ENCODE results near the gene TIMMDC1. TPM values are rescaled to one million over a fixed set of nuclear protein-coding genes. Genes with fewer than 3 reads are reported as not detected.
A peak's percentile ranks its signal among the peaks of the same experiment; 100 is the strongest.

Gene TIMMDC1
- total and polyA plus RNA-seq, 9 of the 15 experiments (the other 6 are each of a cell fraction or from before 2014, with no cell fraction given): 62.1 to 226 (median 86.6) TPM

GRCh38 chr3:119498186-119499011 is at the start of gene TIMMDC1 (continued):
- no peak for TF ChIP-seq ZNF175 (CRISPR knock-in tag; IDR thresholded peaks at IDR 0.05; ENCODE audit: low read depth)
- TF ChIP-seq ARNT (IDR thresholded peaks at IDR 0.05): no peak
- TF ChIP-seq, protein P1, sequence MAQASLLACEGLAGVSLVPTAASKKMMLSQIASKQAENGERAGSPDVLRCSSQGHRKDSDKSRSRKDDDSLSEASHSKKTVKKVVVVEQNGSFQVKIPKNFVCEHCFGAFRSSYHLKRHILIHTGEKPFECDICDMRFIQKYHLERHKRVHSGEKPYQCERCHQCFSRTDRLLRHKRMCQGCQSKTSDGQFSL (CRISPR knock-in tag; IDR thresholded peaks at IDR 0.05): no peak
- TF ChIP-seq, protein P1 (tag; IDR thresholded peaks at IDR 0.05): no peak
- TF ChIP-seq SAFB (IDR thresholded peaks at IDR 0.05; ENCODE audit: borderline replicate concordance, low read depth, low read length): no peak
- no peak for TF ChIP-seq FOXA1 (IDR thresholded peaks at IDR 0.05; ENCODE audit: borderline replicate concordance)
- no peak for TF ChIP-seq KLF6 (CRISPR knock-in tag; IDR thresholded peaks at IDR 0.05; ENCODE audit: borderline replicate concordance)
- no peak for TF ChIP-seq MCM3 (IDR thresholded peaks at IDR 0.05)
- TF ChIP-seq, protein P2, sequence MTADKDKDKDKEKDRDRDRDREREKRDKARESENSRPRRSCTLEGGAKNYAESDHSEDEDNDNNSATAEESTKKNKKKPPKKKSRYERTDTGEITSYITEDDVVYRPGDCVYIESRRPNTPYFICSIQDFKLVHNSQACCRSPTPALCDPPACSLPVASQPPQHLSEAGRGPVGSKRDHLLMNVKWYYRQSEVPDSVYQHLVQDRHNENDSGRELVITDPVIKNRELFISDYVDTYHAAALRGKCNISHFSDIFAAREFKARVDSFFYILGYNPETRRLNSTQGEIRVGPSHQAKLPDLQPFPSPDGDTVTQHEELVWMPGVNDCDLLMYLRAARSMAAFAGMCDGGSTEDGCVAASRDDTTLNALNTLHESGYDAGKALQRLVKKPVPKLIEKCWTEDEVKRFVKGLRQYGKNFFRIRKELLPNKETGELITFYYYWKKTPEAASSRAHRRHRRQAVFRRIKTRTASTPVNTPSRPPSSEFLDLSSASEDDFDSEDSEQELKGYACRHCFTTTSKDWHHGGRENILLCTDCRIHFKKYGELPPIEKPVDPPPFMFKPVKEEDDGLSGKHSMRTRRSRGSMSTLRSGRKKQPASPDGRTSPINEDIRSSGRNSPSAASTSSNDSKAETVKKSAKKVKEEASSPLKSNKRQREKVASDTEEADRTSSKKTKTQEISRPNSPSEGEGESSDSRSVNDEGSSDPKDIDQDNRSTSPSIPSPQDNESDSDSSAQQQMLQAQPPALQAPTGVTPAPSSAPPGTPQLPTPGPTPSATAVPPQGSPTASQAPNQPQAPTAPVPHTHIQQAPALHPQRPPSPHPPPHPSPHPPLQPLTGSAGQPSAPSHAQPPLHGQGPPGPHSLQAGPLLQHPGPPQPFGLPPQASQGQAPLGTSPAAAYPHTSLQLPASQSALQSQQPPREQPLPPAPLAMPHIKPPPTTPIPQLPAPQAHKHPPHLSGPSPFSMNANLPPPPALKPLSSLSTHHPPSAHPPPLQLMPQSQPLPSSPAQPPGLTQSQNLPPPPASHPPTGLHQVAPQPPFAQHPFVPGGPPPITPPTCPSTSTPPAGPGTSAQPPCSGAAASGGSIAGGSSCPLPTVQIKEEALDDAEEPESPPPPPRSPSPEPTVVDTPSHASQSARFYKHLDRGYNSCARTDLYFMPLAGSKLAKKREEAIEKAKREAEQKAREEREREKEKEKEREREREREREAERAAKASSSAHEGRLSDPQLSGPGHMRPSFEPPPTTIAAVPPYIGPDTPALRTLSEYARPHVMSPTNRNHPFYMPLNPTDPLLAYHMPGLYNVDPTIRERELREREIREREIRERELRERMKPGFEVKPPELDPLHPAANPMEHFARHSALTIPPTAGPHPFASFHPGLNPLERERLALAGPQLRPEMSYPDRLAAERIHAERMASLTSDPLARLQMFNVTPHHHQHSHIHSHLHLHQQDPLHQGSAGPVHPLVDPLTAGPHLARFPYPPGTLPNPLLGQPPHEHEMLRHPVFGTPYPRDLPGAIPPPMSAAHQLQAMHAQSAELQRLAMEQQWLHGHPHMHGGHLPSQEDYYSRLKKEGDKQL (CRISPR knock-in tag; IDR thresholded peaks at IDR 0.05; ENCODE audit: borderline replicate concordance): no peak
- peak; percentile 97 for TF ChIP-seq GABPA (tag; conservative IDR thresholded peaks at IDR 0.05; ENCODE audit: low read depth)
- TF ChIP-seq TCF15 (CRISPR knock-in tag; IDR thresholded peaks at IDR 0.05): no peak
- no peak for TF ChIP-seq NR4A1 (CRISPR knock-in tag; IDR thresholded peaks at IDR 0.05)
- no peak for TF ChIP-seq NR4A1 (tag; IDR thresholded peaks at IDR 0.05)
- TF ChIP-seq HNRNPK (IDR thresholded peaks at IDR 0.05; ENCODE audit: low read depth, low read length, poor library complexity, severe bottlenecking): no peak
- TF ChIP-seq, protein P3, sequence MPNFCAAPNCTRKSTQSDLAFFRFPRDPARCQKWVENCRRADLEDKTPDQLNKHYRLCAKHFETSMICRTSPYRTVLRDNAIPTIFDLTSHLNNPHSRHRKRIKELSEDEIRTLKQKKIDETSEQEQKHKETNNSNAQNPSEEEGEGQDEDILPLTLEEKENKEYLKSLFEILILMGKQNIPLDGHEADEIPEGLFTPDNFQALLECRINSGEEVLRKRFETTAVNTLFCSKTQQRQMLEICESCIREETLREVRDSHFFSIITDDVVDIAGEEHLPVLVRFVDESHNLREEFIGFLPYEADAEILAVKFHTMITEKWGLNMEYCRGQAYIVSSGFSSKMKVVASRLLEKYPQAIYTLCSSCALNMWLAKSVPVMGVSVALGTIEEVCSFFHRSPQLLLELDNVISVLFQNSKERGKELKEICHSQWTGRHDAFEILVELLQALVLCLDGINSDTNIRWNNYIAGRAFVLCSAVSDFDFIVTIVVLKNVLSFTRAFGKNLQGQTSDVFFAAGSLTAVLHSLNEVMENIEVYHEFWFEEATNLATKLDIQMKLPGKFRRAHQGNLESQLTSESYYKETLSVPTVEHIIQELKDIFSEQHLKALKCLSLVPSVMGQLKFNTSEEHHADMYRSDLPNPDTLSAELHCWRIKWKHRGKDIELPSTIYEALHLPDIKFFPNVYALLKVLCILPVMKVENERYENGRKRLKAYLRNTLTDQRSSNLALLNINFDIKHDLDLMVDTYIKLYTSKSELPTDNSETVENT (CRISPR knock-in tag; IDR thresholded peaks at IDR 0.05): no peak; the same call in 1 of the 2 replicates
- no peak for TF ChIP-seq ARHGAP35 (IDR thresholded peaks at IDR 0.05; ENCODE audit: partially characterized antibody)
- 0 out of 2 replicates have a peak, but pooled peaks have one; percentile 16 for TF ChIP-seq SPI1 (IDR thresholded peaks at IDR 0.05; ENCODE audit: borderline replicate concordance, low read depth, low read length)
- TF ChIP-seq ZBTB7A (IDR thresholded peaks at IDR 0.05; ENCODE audit: borderline replicate concordance, control insufficient read depth, low read depth, low read length): no peak
- no peak for TF ChIP-seq DACH1 (IDR thresholded peaks at IDR 0.05; ENCODE audit: partially characterized antibody)
